HL-60/S4 (cell line): ENCODE data around the gene SLX4IP.
"Not testable (repeated sequence)": the region's sequence is repeated elsewhere in the genome, so short reads cannot be mapped to it uniquely, and the experiment has no call there.

Source experiments
- in situ Hi-C: fragments of 300-500 bp; cut with MboI; formaldehyde crosslinking; loops from 2 replicates; pipeline ENCODE4 v1.14.3; 2022; ENCODE audit warnings: low sequenced_read_pairs

The SLX4IP gene

DNA sequence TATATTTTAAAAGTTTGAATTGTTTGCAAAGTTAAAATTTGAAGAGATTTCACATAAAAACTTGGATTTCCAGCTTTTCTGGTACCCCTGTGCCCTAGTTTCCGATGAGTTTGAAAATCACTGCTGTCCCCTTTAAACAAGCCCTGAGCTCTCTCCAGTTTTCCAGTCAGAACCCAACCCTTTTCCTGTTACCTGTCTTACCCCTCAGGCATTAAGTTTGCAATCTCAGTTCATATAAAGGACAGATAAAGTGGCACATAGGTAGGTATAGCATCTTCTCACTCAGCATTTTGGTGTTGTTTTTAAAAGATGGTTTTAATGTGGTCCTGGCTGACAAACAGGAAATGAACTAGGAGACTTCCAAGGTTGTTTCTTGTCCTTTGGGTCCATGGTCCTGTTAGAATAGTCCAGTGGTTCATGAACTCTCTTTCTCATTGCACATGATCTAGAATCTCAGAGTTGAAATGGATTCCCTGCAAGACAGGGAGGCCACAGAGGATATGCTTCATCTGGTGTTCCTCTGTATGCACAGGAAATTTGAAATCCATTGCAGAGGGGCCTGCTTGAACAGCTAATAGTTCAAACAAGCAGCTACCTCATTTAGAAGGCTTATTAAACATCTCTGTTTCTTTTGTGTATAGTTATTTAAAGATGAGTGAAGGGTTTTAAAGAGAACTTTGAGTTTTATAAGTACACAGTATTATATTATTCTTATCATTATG is 156.0 kb downstream of the SLX4IP start:
- in situ Hi-C loops, result no loop called here

DNA sequence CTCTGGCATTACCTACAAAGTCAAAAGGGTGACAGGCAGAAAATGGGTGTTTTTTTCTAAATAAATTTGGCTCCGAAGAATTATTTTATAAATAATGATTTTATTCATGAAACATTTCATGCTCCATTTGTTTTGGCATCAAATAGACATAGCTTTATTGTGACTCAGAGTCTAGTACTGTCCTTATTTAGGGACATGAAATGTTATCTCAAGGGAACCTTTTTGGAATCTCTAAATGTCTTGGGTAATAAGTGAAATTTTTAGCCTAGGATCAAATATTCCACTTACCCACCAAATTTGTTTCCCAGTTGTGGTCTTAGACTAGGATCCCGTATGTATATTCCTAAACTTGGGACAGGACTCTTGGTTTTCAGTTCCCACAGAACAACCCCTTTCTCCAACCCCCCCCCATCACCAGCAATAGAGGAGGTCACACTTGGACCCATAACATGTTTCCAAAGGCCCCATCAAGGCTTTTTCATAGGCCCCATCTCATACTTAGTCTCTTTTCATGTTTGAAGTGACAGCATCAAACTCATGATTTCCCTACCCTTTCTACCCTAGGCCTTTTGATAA is 156.9 kb downstream of the SLX4IP start:
- in situ Hi-C loops, result no loop called here

DNA sequence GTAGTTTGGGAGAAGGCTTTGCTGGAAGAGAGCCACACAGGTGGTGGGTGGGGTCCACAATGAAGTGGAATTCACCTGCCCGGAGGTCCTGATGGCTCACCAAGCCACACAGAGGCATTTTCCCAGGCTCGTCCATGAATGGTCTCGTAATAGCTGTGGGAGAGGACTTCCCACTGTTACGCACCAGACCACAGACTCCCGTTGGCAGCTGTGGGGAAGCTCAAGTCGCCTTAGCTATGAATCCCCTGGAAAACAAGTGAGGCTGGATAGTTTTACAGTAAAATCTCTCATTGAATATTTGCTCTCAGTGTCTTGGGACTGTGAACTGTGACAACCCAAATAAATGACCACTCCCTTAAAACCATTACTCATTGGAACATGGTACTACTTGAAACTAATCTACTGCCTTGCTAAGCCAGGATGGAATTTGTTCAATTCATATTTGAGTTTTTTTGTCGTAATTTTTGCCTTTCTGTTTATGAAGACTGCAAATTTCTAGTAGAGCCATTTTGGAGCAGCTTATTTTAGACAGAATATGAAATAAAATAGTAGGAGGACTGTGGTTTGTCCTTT is 159.3 kb downstream of the SLX4IP start:
- in situ Hi-C loops, result no loop called here

DNA sequence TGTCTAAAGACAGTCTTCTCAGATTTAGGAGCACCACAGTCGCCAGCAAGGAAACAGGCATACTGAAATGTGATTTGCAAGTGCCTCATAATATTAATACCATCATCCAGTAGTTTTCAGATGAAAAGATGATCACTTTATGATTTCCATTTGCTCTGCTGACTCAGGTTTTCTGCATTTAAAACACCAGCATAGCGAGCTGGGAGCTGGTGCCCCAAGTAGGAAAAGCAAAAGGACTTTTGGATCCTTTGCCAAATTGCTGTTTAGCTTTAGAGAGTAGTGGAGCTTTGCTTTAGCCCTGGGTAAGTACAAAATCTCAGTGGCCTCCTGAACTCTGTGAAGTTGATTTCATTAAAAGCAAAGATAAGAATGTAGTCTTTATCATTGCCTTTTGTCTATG is 160.2 kb downstream of the SLX4IP start:
- in situ Hi-C loops, result no loop called here

DNA sequence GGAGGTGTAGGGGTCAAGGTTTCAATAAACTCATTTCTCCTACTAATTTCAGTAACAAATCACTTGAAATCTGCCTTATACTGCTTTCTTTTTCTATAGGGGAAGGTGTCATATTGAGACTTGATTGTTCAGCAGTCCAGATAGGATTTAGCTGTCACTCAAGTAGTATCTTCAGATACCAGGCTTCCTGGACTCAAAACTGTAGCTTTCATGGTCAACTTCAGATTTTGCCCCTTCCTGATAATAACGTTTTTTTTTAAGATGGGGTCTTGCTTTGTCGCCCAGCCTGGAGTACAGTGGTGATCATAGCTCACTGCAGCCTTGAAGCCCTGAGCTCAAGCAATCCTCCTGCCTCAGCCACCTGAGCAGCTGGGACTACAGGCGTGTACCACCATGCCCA is 160.9 kb downstream of the SLX4IP start:
- in situ Hi-C loops, result no loop called here

DNA sequence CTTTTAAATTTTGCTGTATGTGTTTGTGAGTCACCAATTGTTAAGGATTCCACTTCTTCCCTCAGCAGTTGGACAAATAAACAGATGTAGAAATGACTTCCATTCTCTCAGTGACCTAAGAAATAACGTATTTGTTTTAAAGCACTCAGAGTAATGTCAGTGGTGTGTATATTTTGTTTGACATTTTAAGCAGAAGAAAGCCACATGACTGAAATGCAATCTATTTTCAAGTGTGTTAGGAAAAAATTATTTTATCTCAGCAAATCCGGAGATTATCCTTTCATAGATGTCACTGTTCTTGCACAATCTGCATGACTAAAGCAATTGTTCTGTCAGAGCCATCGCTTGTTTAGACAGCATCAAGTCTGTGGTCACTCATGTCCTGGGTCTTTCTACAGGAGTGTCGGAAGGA is 161.6 kb downstream of the SLX4IP start:
- in situ Hi-C loops, result no loop called here

DNA sequence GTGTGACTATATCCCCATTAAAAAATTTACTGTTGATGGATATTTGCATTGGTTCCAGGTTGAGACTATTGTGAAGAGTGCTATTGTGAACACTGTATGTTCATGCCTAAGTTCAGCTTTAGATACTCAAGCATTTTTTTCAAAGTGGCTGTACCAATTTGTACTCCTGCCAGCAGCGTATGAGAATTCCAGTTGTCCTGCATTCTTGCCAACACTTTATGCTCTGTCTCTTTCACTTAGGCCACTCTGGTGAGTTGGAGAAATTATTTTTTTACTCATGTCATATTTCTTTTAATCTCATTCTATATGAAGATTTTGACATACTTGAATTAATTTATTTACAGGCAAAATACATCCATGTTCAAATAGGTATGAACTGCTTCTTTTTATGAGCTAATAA is 162.5 kb downstream of the SLX4IP start:
- in situ Hi-C loops, result no loop called here

DNA sequence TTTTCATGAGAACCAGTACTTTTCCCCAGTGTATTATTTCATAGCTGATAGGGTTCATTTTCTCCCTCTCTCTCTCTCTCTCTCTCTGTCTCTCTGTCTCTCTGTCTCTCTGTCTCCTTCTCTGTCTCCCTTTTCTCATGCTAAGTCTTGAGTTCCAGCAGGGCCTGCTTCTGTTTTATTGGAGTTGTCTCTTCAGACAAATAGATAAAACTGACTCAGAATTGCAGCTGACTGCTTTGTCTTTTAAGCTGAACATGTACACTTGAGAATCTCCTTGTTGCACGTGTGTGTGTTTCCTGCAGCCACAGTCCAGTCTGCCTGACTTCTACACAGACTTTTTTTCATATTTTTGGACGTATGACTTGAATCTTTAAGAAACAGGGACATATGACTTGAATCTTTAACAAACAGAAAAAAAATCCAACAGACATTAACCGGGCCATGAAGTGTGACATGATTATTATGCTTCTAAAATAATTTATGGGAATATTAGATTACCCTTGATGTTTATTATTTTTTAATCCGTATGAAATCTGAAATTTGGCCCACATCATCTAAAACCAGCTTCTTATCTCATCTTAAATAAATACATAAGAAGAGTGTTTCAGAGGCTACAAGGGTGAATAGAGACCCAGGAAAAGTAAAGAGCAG is 167.2 kb downstream of the SLX4IP start:
- in situ Hi-C loops, result no loop called here

DNA sequence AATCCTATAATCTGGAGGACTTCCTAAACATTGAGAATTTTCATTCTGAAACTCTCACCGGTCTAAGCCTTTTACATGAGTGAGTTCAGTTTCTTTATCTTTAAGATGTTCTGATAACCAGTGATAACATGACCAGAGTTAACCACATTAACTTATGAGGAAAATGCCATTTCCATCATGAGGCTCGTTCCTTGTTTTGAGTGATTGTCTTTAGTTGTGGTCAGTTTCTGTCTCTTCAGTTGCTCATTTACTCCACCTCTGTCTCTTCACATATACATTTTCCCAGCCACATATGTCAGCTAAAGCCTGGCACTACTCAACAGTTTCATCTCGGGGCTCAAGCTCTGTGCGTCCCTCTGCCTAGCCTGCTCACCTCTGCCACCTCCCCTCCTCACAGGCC is 168.3 kb downstream of the SLX4IP start:
- in situ Hi-C loops, result no loop called here

DNA sequence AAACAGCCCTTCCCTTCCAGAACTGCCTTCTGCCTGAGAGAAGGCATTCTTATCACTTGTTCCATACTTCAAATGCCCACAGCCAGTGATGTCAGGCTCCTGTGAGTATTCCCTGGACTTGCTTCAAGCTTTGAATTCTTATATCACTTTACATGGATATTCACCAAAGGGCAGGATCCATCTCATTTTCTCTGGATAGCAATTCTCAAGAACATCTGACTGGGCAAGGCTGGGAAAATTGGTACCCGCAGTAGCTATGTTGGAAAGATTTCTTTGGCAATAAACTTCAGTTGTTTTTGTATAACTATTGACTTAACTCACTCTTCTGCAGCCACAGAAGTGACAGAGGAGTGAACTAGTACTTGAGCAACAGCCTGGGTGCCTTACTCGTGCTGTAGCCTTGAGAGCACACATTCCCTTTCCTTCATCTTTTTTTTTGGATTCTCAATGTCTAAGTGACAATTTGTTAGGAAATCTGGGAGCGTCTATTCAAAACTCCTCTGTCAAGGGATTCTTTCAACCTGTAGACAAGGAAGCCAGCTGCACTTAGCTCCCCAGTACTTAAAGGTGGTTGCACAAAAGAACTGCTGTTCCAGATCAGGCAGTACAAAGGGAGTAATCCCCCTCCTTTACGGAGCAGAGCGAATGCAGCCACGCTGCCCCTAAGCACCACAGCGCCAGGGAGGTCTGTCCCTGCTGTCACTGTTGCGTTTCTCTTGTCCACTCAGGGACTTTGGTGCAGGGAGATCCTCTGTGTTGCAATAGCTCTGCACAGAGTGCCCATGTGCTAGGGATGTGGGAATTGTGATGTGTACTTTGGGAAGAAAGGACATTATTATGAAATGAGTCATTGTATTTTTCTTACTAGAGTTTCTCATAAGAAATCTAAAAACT is 169.1 kb downstream of the SLX4IP start:
- in situ Hi-C loops, result no loop called here

DNA sequence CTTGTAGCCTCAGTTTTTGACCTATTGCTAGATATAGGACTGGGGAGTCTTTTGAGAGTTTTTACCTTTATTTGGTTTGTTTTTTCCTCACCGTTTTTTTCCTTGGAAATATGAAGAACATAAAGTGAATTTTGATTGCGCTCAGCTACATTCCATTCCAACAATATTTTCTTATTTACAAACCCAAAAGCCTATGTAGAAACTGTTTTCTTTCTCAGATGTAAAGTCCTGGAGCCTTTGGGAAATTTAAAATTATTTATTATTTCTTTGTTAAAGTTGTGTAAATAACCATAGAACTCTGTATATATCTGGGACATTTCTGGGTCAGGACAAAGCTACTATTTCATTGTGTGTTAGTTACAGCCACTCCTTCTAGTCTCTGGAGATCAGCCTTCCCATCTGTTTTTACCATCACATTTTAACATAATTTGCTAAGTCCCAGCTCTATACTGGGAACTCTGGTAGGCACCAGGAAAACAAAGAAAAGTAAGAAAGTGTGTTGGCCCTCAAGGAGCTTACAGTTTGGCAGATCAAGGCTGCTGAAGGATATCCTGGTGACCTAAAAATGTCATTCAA is 169.8 kb downstream of the SLX4IP start:
- in situ Hi-C loops, result no loop called here

DNA sequence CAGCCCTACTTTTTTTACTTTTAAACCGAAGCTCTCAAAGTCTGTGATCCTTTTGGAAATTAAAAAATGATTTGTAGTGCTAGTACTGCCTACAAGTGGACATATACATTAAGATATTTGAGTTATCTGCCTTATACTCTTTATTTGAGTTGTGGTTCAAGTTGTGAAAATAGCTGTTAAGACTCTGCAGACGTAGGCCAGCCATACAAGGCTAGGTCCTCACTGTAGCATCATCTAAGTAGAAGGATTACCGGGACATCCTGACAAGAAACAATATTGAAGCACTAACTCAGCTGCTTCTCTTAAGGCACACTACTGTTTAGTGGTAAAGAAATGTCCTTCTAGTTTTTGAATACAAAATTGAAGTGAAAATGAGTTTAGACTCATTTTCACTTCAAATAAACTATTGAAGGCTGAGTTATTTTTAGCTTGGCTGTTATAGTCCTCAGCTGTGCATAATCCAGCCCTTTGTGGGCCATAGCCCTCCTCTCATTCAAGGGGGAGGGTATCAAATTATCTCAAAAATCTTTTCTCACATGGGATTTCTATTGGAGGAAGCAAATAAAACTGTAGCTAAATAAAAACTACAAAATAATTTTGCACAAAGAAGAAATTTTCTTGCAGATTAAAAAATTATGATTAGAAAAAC is 170.6 kb downstream of the SLX4IP start:
- in situ Hi-C loops, result no loop called here

DNA sequence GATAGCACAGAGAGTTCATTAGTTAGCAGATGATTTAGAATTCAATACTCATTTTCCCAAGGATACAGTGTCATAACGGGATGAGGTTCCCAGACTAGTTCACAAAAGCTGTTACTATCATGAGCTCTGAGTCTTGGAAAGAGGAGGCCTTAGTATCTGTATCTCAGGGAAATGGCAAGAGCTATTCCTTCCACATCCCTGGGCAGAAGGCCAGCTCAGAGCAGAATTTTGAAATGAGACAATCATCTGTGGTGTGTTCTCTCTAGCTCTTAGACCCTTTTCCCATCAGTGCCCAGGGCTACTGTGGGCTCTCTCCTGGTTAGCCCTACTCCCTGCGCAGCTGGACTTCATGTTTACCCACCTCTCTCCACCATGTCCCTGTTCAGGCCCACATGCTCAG is 174.2 kb downstream of the SLX4IP start:
- in situ Hi-C loops, result no loop called here

DNA sequence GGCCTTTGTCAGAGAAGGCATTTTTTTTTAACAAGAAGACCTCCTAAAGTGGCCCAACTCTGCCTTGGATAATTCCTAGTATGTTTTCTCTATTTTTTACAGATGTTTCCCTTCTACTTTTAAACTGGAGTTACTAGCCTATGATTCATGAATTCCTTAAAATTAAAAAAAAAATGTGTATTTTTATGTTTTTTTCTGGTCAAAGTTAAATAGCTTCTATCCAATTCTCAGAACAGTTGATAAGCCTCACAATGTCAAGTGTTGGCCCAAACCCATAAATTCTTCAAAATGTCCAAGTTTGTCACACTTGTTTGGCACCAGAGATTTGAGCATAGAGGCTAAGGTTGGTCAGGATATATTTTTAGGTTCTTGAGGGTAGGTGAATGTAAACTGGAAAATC is 174.7 kb downstream of the SLX4IP start:
- in situ Hi-C loops, result no loop called here

DNA sequence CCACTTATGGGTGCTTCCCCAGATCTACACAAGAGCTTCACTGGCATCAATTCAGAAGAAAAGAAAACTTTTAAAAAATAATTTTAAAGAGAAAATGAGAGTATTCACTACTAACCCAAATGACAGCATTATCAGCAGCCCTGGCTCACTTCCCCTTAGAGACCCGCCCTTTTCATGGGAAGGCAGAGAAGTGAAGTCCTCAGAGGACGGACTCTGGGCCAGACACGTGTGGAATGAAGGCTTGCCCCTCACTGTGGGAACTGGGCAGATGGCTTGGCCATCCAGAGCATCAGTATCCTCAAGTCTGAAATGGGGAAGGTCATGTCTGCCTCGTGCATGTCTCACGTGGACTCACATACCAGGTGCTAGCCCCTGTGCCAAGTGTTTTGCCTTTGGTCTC is 175.1 kb downstream of the SLX4IP start:
- in situ Hi-C loops, result no loop called here

DNA sequence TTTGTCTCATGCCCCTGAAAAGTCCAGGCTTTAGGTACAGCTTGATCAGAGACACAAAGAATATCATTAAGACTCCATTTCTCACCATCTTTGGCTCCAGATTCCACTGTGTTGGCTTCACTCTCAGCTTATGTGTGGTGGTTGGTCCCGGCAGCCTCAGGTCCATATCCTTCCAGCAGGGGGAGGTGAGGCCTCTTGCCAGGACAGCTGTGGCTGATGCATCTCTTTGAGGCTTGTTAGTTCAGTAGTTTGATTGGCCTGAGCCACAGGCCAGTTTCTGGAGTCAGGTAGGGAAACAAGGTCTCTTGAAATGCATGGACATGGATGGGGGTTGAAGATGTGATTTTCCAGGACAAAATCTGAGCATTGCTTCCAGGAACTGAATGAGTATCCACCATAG is 176.3 kb downstream of the SLX4IP start:
- in situ Hi-C loops, result no loop called here

DNA sequence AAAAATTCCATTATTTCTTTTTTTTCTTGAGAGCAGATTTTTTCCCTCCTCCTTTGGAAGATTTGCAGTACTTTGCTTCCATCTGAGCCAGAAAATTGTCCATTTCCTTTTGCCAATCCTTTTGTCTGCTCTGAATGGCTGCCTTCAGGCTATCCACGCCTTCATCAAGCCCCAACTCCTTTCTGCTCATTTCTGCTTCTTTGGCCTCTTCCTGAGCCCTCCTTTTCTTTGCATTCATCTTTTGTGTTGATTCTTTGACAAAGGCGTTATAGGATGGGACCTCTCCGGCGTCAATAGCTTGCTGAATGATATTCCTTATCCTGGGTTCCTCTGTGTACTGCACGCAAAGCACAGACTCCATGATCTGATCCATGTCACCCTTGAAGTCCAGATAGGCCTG is 178.3 kb downstream of the SLX4IP start:
- in situ Hi-C loops, result not testable (repeated sequence)

DNA sequence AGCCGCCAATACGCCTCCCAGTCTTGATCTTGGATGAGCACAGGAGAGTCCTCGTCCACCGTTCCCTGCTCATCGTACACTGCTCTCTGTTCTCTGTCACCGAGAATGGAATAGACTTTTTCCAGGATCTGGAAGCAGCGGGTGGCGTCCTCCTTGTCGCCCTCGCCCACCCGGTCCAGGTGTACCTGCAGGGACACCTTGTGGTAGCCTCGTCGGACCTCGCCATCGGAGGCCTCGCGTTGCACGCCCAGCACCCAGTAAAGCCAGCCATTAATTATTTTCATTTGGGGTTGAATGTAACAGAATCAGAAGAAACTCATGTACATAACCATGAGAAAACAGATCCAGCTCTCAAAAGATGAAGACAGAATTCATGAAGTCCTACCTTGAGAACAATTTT is 178.8 kb downstream of the SLX4IP start:
- in situ Hi-C loops, result no loop called here

DNA sequence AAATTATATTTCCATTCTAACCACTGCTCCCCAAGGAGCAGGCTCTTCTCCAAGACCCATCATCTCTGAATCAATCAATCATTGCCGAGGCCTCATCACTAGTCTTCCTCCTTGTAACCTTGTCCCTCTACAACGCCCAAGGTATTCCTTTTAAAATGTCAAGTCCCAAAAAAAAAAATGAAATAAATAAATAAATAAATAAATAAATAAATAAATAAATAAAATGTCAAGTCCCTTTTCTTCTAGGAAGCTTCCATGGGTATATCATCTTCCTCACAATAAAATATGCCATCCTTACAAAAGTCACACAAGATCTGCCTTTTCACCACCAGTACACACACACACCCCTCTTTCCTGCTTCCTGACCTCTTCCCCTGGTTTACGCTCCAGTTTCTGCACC is 181.1 kb downstream of the SLX4IP start:
- in situ Hi-C loops, result no loop called here

DNA sequence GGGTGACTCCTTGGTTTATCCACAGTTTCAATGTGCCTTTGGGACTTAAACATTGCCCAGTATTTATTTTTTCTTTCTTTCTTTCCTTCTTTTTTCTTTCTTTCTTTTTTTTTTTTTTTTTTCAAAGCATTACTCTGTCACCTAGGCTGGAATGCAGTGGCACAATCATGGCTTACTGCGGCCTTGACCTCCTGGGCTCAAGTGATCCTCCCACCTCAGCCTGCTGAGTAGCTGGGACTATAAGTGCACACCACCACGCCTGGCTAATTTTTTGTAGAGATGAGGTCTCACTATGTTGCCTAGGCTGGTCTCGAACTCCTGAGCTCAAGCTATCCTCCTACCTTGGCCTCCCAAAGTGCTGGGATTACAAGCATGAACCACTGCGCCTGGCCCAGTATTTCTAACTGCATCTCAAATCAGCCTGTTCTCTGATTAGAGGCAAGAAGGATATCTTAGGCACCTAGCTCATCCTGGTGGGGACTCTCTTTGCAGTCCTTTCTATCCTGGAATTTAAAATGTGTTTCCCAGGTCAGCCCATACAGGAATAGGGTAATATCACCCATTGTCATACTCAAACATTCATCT is 182.5 kb downstream of the SLX4IP start:
- in situ Hi-C loops, result not testable (repeated sequence)
